DOHH2 (cell line): ENCODE results near the gene PLA2G3.

Experiments used
- H3F3A ChIP-seq: fragments of 200-600 bp; sonication (generic), shearing (Covaris generic); 2 replicates; pipeline ENCODE4 v1.6.0; 2016; ENCODE audit warnings: antibody characterized with exemption, mild to moderate bottlenecking; ENCODE audit not compliant: control insufficient read depth, insufficient read depth
- H3K27ac ChIP-seq: fragments of 200-600 bp; sonication (generic); 2 replicates; pipeline ENCODE4 v1.5.1; 2014; ENCODE audit warnings: low read depth, mild to moderate bottlenecking, low read length, moderate library complexity
- H3K27me3 ChIP-seq: fragments of 200-600 bp; sonication (generic); 2 replicates; pipeline ENCODE4 v1.6.1; 2014; ENCODE audit warnings: mild to moderate bottlenecking, low read length, mixed read lengths; ENCODE audit not compliant: control insufficient read depth
- H3K36me3 ChIP-seq: fragments of 200-600 bp; sonication (generic); 2 replicates; pipeline ENCODE4 v1.6.1; 2014; ENCODE audit warnings: mild to moderate bottlenecking, low read length, moderate library complexity, mixed read lengths; ENCODE audit not compliant: control insufficient read depth
- H3K4me1 ChIP-seq: fragments of 200-600 bp; sonication (generic); 2 replicates; pipeline ENCODE4 v1.6.1; 2014; ENCODE audit warnings: mild to moderate bottlenecking, low read length, mixed read lengths; ENCODE audit not compliant: control insufficient read depth
- H3K4me2 ChIP-seq: fragments of 200-600 bp; sonication (generic); 2 replicates; pipeline ENCODE4 v1.6.0; 2014; ENCODE audit warnings: mild to moderate bottlenecking, low read length, moderate library complexity
- H3K4me3 ChIP-seq: fragments of 200-600 bp; sonication (generic); 2 replicates; pipeline ENCODE4 v1.5.1; 2014; ENCODE audit warnings: mild to moderate bottlenecking, low read length, mixed read lengths
- H3K79me2 ChIP-seq: fragments of 200-600 bp; sonication (generic); 2 replicates; pipeline ENCODE4 v1.6.1; 2014; ENCODE audit warnings: mild to moderate bottlenecking, low read length, mixed read lengths; ENCODE audit not compliant: control insufficient read depth
- H3K9me2 ChIP-seq: fragments of 200-600 bp; sonication (generic); replicated peaks from 2 replicates; pipeline ENCODE4 v1.6.1; 2014; ENCODE audit warnings: mild to moderate bottlenecking, low read length, mixed read lengths; ENCODE audit not compliant: control insufficient read depth
- H3K9me3 ChIP-seq: fragments of 200-600 bp; sonication (generic); 2 replicates; pipeline ENCODE4 v1.6.1; 2014; ENCODE audit warnings: antibody characterized with exemption, low read length, mixed read lengths; ENCODE audit not compliant: control insufficient read depth, insufficient read depth
- H4K20me1 ChIP-seq: fragments of 200-600 bp; sonication (generic); 2 replicates; pipeline ENCODE4 v1.6.0; 2014; ENCODE audit warnings: low read depth, mild to moderate bottlenecking, antibody characterized with exemption, low read length, moderate library complexity; ENCODE audit not compliant: control insufficient read depth, insufficient read depth
- EZH2phosphoT487 ChIP-seq: fragments of 200-600 bp; sonication (generic); IDR thresholded peaks from 2 replicates; pipeline ENCODE4 v1.6.1; 2017; ENCODE audit warnings: borderline replicate concordance, mild to moderate bottlenecking, antibody characterized with exemption, low read length, moderate library complexity, mixed read lengths
- TF ChIP-seq, protein P1 (sequence below): fragments of 200-600 bp; sonication (generic); IDR thresholded peaks from one replicate; pipeline ENCODE4 v1.5.1; 2014; ENCODE audit warnings: antibody characterized with exemption, mild to moderate bottlenecking, low read depth, low read length; ENCODE audit not compliant: poor library complexity, severe bottlenecking

PLA2G3 gene

DNA sequence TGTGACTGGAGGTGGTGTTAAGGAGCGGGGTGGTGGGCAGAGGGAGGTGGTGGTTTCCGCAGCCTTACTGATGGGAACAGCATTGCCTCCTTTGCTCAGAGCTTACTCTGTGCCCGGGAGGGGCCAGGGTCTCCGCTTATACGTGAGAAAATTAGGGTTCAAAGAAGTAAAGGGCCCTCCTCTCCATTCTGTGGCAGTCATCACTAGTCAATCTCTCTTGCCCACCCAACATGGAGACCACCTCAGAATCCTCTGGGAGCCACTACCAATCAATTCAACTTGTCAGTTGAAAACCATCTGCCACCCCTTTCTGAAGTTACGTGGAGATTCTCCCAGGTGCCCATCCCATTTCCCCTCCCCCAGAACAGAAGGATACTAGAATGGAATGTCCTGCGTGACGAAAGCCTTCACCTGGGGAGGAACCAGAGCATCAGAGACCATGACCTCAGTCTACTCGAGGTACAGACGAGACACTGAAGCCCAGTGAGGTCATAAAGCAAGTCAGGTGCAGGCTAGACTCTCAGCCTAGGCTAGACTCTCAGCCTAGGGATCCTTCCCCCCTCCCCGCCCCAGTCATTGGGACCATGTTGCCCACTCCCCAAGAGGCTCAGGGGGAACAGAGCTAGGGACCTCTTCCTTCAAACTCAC, 34.9 kb downstream of the PLA2G3 start:
- no peak overlapping the region for H3K4me2 ChIP-seq
- 0 out of 2 replicates have a peak, but pooled peaks cover 5% of the 10 kb centered on the region for H3K27me3 ChIP-seq
- H3K4me3 ChIP-seq: no peak overlapping the region

DNA sequence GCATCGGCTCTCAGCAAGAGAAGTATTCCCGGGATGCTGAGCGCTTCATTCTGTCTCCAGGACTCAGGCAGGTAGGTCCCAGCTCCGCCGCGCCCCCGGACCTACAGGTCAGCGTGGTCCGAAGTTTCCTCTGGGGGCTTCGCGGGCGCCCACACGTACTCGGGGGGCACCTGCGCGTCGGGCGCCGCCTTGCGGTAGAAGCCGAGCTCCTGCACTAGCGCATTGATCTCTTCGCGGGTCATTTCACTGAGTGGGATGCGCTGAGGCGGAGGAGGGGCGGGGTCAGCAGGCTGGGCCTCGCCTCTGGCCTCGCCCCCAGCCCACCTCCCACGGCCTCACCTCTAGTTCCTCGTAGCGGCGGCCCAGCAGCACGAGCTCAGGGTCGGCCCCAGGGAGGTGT, 35.4 kb downstream of the PLA2G3 start:
- Histone ChIP-seq H3K4me1 (peaks cover 11% of the 10 kb centered on the region), H3K36me3 (no peaks in the 10 kb centered on the region), H3K27ac (no peak overlapping the region), H3F3A (no peaks in the 10 kb centered on the region), H4K20me1 (no peaks in the 10 kb centered on the region), H3K9me3 (no peaks in the 10 kb centered on the region), H3K9me2 (no peaks in the 10 kb centered on the region), H3K4me2 (no peak overlapping the region), H3K27me3 (0 out of 2 replicates have a peak, but pooled peaks cover 5% of the 10 kb centered on the region), H3K4me3 (no peak overlapping the region), H3K79me2 (no peaks in the 10 kb centered on the region)
- TF ChIP-seq, protein P1, sequence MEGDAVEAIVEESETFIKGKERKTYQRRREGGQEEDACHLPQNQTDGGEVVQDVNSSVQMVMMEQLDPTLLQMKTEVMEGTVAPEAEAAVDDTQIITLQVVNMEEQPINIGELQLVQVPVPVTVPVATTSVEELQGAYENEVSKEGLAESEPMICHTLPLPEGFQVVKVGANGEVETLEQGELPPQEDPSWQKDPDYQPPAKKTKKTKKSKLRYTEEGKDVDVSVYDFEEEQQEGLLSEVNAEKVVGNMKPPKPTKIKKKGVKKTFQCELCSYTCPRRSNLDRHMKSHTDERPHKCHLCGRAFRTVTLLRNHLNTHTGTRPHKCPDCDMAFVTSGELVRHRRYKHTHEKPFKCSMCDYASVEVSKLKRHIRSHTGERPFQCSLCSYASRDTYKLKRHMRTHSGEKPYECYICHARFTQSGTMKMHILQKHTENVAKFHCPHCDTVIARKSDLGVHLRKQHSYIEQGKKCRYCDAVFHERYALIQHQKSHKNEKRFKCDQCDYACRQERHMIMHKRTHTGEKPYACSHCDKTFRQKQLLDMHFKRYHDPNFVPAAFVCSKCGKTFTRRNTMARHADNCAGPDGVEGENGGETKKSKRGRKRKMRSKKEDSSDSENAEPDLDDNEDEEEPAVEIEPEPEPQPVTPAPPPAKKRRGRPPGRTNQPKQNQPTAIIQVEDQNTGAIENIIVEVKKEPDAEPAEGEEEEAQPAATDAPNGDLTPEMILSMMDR: no peak
- no peak for TF ChIP-seq EZH2phosphoT487

More for the DNA sequence above, 34.9 kb downstream of the PLA2G3 start:
- H3K9me3 ChIP-seq: no peaks in the 10 kb centered on the region
- TF ChIP-seq, protein P1: no peak
- no peak for TF ChIP-seq EZH2phosphoT487
- H4K20me1 ChIP-seq: no peaks in the 10 kb centered on the region
- H3K4me1 ChIP-seq: peaks cover 11% of the 10 kb centered on the region
- no peak overlapping the region for H3K27ac ChIP-seq
- no peaks in the 10 kb centered on the region for H3F3A ChIP-seq
- no peaks in the 10 kb centered on the region for H3K79me2 ChIP-seq
- no peaks in the 10 kb centered on the region for H3K9me2 ChIP-seq
- no peaks in the 10 kb centered on the region for H3K36me3 ChIP-seq

DNA sequence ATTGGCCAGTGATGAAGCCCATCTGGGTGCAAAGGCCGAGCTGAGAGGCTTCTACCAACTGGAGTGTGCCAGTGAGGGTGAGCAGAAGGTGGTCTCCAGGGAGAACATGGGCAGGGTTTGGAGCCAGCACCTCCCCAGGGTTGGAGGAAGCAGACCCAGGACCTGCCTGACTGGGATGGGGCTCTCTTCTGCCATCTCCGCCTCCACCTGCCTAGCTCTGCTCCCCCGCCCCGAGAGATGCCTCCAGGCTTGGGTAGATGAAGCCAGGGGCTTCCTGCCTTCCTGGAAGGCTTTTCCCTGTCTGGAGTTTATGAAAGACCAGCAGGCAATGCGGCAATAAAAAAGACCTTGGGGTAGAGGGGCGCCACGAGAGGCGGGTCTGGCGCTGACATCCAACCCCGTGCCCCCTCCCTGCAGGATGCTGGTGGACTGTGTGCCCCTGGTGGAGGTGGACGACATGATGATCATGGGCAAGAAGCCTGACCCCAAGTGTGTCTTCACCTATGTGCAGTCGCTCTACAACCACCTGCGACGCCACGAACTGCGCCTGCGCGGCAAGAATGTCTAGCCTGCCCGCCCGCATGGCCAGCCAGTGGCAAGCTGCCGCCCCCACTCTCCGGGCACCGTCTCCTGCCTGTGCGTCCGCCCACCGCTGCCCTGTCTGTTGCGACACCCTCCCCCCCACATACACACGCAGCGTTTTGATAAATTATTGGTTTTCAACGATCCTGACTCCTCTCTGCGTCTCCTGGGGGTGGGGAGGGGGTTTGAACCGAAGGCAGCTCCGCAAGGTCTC, 36.2 kb downstream of the PLA2G3 start:
- TF ChIP-seq, protein P1: no peak
- TF ChIP-seq EZH2phosphoT487: no peak
- Histone ChIP-seq H4K20me1 (no peaks in the 10 kb centered on the region), H3K4me2 (no peak overlapping the region), H3F3A (no peaks in the 10 kb centered on the region), H3K4me3 (no peak overlapping the region), H3K27me3 (0 out of 2 replicates have a peak, but pooled peaks cover 5% of the 10 kb centered on the region), H3K9me2 (no peaks in the 10 kb centered on the region), H3K4me1 (peaks cover 11% of the 10 kb centered on the region), H3K9me3 (no peaks in the 10 kb centered on the region), H3K79me2 (no peaks in the 10 kb centered on the region), H3K27ac (no peak overlapping the region), H3K36me3 (no peaks in the 10 kb centered on the region)
